A204.1 (cell line): ENCODE measurements around the gene METRN.
"Not testable (repeated sequence)": the region's sequence is repeated elsewhere in the genome, so short reads cannot be mapped to it uniquely, and the experiment has no call there.

ENCODE experiments used
- FAIRE-seq: peaks from 2 replicates; lab custom pipeline; 2012; peaks lifted over from hg19 to GRCh38; lab: Jason Lieb, UNC

Gene METRN

DNA sequence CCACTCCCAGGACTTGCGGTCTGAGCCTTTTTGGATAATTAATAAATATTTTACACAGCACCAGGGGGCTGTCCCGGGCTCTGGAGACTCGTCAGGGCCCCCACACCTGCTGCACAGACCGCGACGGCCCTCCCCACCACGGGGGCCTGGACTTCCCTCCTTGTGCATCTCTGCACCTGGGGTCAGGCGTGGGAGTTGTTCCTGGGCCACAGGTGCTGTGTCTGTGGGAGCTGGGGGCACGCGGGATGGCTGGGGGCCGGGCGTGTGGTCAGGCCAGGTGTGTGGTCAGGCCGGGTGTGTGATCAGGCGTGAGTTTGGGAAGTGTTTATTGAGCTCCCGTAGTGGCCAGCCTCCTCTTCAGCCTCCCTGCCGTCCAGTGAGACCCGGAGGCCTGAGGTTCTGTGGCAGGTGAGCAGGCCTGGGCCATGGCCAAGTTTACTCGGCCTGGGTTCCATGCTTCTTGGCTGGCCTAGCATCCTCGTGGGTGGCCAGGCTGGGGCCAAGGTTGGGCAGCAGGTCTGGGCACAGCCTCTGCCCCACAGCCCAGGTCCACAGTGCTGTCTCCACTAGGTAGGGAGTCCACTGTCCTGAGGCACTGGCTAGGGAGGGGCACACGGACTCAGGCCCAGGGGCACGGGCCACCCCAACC lies 36.6 kb upstream of the METRN start:
- FAIRE-seq: no peak

DNA sequence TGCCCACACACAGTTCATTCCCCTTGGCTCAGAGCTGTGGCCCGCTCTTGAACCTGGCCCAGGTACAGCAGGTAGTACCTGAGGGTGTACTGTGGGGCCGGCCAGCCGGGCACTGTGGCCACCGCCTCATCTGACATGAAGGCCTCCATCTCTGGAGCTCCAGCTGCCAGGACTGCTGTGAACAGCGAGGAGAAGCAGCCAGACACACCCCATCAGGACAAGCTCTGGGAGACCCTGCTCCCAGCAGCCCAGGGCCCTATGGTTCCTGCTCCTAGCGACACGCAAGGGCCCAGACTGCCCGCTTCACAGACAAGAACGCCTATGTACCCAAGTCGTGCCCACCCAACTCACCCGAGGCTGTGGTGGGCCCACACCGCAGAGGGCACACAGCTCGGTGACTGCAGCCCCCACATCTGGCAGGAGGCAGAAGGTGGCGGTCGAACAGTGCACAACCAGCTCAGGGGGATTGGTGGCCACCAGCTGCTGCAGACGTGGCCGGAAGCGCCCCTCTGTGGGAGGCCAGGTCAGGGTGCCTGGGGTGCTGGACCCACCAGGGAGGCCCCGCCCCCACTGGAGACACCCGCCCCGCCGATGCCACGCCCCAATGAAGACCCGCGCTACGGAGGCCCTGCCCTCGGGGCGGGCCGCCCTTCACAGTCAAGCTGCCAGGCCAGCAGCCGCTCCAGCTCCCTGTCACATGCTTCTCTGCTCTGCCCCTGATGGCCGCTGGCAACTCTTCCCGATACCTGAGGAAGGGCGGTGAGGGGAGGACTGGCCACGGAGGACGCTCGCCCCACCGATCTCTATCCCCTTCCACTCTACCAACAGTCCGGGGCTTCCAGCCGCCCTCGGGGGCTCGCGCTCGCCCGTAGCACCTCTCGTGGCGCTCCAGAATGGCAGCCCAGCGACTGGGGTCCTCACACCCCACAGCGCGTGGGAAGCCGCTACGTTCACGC lies 35.8 kb upstream of the METRN start:
- FAIRE-seq: no peak

DNA sequence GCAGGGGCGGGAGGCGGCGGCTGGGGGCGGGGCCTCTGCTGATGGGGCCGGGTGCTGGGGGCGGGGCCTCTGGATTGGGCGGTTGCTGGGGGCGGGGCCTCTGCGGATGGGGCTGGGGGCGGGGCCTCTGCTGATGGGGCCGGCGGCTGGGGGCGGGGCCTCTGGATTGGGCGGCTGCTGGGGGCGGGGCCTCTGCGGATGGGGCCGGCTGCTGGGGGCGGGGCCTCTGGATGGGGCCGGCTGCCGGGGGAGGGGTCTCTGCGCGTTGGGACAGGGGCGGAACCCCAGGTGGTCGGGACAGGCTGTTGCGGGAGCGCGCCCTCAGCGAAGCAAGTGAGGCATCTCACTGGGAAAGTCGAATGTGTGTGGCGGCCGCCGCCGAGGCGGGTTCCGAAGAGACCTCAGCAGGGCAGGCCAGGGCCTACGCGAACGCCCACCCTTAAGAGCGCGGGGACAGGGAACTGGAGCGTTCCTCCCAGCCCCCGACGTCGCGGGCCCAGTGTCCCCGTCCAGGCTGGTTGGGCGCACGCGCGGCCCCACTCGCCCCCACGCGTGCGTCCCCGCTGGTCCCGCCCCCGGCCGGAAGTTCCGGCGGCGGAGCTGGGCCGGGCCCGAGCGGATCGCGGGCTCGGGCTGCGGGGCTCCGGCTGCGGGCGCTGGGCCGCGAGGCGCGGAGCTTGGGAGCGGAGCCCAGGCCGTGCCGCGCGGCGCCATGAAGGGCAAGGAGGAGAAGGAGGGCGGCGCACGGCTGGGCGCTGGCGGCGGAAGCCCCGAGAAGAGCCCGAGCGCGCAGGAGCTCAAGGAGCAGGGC lies 34.9 kb upstream of the METRN start, which contains the start of gene STUB1:
Gene STUB1, plus strand, starts transcription at position 597 of the 811 bp plus-strand sequence. Its CDS starts 116 bp downstream, at position 713.
- no peak for FAIRE-seq

DNA sequence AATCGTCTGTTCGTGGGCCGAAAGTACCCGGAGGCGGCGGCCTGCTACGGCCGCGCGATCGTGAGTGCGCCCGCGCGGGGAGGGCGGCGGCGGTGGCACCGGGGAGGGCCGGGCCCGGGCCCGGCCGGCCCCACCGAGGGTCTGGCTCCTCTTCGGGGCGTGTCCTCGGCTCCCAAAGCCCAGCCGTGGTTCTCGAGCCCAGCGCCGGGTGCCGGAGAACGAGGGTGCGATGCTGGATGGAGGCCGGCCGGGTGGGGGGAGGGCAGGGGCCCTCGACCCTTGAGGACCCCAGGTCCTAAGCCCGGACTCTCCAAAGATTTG lies 34.3 kb upstream of the METRN start:
- FAIRE-seq: no peak

- no peak for FAIRE-seq
These were observed 33.8 kb upstream of the METRN start for GRCh38 chr16:680967-681745.

- no peak for FAIRE-seq
These were observed 33.0 kb upstream of the METRN start for GRCh38 chr16:681746-682427.

DNA sequence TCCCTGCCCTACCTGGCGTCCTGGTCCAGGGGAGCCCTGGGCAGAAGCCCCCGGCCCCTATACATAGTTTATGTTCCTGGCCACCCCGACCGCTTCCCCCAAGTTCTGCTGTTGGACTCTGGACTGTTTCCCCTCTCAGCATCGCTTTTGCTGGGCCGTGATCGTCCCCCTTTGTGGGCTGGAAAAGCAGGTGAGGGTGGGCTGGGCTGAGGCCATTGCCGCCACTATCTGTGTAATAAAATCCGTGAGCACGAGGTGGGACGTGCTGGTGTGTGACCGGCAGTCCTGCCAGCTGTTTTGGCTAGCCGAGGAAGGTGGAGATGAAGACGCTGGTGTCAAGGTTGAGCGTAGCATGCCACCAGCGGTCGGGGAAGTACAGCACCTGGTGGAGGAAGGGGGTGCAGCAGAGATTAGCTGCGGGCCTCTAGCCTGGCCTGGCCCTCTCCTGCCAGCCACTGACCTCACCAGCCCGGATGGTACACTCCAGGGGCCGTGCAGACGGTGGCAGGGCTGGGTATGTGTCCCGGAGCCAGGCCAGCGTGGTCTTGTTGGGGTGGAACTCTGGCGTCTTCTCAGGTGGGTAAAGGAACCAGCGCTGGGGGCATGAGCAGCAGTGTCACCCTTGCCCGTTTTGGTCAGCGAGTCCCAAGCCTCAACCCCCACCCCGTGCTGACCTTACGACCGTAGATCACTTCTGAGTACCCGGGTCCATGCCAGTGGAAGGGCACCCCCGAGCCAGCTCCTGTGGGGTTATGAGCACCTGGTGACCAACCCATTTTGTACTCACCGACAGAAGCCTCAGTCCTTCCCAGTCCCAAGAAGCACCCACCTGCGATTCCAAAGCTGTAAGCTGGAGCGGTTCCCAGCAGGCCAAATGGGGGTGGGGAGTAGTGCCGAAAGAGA lies 32.2 kb upstream of the METRN start:
- no peak for FAIRE-seq

GRCh38 chr16:683396-684070 lies 31.4 kb upstream of the METRN start:
- FAIRE-seq: no peak

GRCh38 chr16:684071-684794 lies 30.7 kb upstream of the METRN start, which contains the start of gene JMJD8:
Gene JMJD8, minus strand, starts transcription at chr16:684334. Its CDS starts 15 bp downstream, at chr16:684319.
- no peak for FAIRE-seq

DNA sequence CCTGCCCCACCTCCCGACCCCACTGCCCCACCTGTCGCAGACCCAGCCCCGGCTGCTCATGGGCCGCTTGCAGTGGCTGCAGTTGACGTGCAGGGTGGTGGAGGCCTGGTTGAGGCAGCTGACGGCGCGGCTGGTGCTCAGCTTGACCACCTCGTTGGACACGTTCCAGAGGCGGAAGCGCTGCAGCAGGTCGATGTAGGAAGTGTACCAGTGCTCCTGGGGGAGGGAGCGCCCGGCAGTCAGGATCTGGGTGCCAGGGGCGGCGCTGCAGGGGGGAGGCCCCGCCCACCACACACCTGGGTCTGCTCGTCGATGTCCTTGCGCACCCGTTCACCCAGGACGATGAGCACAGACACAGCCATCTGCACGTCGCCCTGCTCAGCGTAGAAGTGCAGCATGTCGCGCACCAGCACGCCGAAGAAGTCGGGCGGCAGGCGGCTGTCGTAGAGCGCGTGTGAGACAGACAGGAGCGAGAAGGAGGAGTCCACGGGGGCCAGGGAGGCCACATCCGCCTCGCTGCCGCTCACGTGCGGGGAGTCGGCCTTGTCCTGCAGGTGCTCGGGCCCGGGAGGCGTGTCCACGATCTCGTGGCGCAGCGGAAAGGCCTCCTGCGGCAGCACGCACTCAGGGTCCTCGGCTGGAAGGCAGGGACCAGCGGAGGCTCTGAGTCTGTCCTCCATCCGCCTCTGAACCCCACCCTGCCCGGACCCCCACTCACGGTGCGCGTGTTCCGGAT lies 29.8 kb upstream of the METRN start:
- no peak for FAIRE-seq

DNA sequence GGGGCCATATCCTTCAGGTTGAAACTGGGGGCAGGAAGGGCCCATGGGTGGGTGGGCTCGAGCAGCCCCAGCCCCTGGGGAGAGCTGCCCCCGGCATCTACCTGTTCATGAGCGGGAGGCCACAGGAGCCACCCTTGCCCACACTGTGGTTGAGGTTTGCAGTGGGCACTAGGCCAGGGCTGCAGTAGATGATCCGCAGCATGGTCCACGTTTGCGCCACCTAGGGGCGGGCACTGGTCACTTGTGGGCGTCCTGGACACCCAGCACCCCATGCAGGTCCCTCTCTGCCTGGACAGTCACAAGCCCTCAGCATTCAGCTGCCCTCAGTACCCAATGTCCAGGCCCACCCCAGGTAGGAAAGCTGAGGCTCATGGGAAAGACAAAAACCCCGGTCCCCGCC lies 29.0 kb upstream of the METRN start:
- no peak for FAIRE-seq

DNA sequence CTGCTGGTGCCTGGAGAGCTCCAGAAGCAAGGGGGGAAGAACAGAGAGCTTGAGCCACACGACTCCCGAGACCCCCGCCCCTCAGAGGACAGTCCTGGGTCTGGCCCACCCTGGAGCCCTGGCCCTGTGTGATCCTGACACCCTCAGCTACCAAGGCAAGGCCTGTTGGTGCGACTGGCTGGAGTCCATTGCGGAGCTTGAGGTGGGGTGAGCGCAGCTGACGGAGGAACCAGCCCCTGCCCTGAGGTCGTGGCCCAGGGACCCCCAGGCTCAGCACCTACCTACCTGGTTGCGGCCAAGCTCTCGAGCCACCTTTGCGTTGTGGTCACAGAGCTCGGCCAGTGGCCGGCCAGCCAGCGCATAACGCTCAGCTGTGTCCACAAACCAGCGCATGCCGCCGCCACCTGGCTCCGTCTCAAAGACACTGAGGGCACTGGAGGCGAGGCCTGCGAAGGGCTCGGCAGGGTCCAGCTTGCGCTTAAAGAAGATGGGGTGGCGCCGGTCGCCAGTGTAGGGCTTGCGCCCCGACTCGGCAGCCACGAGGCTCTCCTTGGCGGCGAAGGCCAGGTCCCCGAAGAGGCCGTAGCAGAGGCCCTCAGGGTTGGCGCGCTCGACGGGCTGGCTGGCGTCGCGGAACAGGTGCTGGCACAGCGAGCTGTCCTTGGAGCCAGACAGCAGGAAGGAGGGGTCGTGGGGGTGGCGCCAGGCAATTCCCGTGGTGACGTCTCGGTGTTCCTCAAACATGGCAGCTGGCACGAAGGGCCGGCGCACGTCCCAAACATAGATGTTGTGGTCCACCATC lies 28.3 kb upstream of the METRN start:
- no peak for FAIRE-seq

DNA sequence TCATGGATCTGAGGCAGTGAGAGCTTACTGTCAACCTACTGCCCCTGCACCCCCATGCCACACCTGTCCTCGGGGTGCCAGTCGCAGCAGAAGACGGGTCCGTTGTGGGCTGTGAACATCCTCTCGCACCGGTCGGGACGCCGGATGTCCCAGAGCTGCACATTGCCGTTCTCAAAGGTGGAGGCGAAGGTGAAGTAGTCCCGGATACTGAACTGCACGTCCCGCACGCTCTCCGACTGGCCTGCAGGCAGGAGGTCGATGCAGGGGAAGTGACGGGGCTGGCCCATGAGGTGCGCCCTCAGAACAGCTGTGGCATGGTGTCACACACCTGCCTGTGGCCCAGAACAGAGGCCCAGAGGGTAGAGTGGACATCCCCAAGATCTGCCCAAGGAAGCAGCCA lies 27.4 kb upstream of the METRN start:
- FAIRE-seq: no peak

- no peak for FAIRE-seq
These were observed 25.6 kb upstream of the METRN start for GRCh38 chr16:689175-689897.

GRCh38 chr16:691242-691641 lies 23.7 kb upstream of the METRN start:
- not testable (repeated sequence) for FAIRE-seq

DNA sequence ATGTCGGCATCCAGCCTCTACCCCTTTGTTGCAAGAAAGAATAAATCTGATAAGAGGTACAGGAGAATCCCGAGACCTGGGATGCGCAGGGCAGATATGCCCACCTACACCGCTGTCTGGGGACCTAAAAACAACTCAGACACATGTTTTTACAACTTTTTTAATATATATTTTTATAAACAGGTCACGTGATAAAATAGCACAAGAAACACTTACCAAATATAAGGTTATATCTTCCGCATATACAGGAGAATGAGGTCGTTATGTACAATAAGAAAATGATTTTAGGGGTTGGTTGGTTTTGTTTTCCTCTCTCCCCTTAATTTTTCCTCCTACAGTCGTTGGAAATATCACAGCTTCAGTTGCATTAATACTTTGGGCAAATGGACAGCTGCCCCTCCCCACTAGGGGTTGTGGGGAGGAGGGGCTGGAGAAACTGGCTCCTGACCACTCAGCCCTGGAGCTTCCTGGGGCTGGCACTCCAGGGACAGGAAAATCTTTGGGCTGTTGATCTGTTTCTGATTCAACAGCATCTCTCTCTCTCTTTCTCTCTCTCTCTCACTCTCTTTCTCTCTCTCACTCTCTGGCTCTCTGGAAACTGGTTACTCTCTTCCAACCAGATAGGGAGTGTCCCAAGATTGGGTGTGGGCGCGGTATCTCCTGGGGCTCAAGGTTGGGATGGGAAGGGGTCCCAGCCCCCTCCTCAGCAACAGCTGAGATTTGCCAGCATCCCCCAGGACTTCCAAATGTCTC lies 22.4 kb upstream of the METRN start:
- no peak for FAIRE-seq
